Lower leg skin (tissue), 4 donors: ENCODE data around the gene GNG10. TPM values are rescaled to one million over a fixed set of nuclear protein-coding genes. Genes with fewer than 3 reads are reported as not detected.

Experiments
- DNase-seq, 2 donors: peaks; one replicate each; pipeline ENCODE4 v3.0.0-alpha.2; 2019; ENCODE audit warnings: low spot score in 2 of 2
- H3K4me3 ChIP-seq: fragments of 200-600 bp; sonication (generic); 2 replicates; pipeline ENCODE4 v1.5.1; 2017; ENCODE audit warnings: mild to moderate bottlenecking, low read depth; ENCODE audit not compliant: poor library complexity, severe bottlenecking
- CTCF ChIP-seq, 3 donors: fragments of 450-650 bp; IDR thresholded peaks; one replicate each; pipeline ENCODE4 v1.5.1; 2016; ENCODE audit warnings: antibody characterized with exemption in 3 of 3, mild to moderate bottlenecking in 3 of 3, moderate library complexity in 2 of 3
- POLR2A ChIP-seq, 2 donors: fragments of 450-650 bp; IDR thresholded peaks; one replicate each; pipeline ENCODE4 v1.6.1; 2016 to 2017; ENCODE audit warnings: antibody characterized with exemption in 2 of 2, mild to moderate bottlenecking in 1 of 2, moderate library complexity in 1 of 2
- WGBS, 2 donors: methylation state at CpG; one replicate each; pipeline ENCODE4 v1.1.5; 2018; 5-methylcytosine and 5-hydroxymethylcytosine counted together
- intact Hi-C: fragments of 100-400 bp; cut with DNase I; formaldehyde crosslinking; loops from one replicate; pipeline ENCODE4 v1.15.0; 2023; ENCODE audit warnings: low total_unique reads
- total RNA-seq, 4 donors: library from RNA; depleted of rRNA; stranded (reverse); fragments of >200 nt; gene quantifications; one replicate each; pipeline ENCODE4 v1.1.0, GENCODE V29; 2016

The GNG10 gene
- total RNA-seq, 4 donors from 2014 or later: 5.3 to 21.1 (median 15.4) TPM

GRCh38 chr9:111674319-111674718 is 12.9 kb downstream of the GNG10 start:
- intact Hi-C loops: no loop called here
- WGBS, 2 donors: 74 to 90% methylated on average over 2 of the region's 2 CpGs
- DNase-seq: no peak
- H3K4me3 ChIP-seq: no peak overlapping the region
- TF ChIP-seq POLR2A (IDR thresholded peaks at IDR 0.05): no peak
- TF ChIP-seq CTCF (IDR thresholded peaks at IDR 0.05): no peak

- H3K4me3 ChIP-seq: no peak overlapping the region
- no peak for TF ChIP-seq CTCF (IDR thresholded peaks at IDR 0.05)
- no peak for TF ChIP-seq POLR2A (IDR thresholded peaks at IDR 0.05)
- 95 to 96% methylated on average over 3 of the region's 3 CpGs for WGBS, 2 donors
- intact Hi-C loops: no loop called here
- DNase-seq: no peak
Measured at GRCh38 chr9:111676116-111676515, 14.7 kb downstream of the GNG10 start.

- intact Hi-C loops: no loop called here
Measured at GRCh38 chr9:111678293-111678692, 16.9 kb downstream of the GNG10 start.

GRCh38 chr9:111679199-111679598 is 17.8 kb downstream of the GNG10 start:
- 94 to 99% methylated on average over 6 of the region's 6 CpGs for WGBS, 2 donors
- intact Hi-C loops: no loop called here
- TF ChIP-seq POLR2A (IDR thresholded peaks at IDR 0.05): no peak
- DNase-seq: no peak
- H3K4me3 ChIP-seq: no peak overlapping the region

More at GRCh38 chr9:111678293-111678692, 16.9 kb downstream of the GNG10 start:
- TF ChIP-seq CTCF (IDR thresholded peaks at IDR 0.05) (no peak), POLR2A (IDR thresholded peaks at IDR 0.05) (no peak)
- 93 to 95% methylated on average over 5 of the region's 5 CpGs for WGBS, 2 donors
- DNase-seq: no peak
- H3K4me3 ChIP-seq: no peak overlapping the region

- WGBS, 2 donors: 95 to 100% methylated on average over 1 of the region's 1 CpG
- TF ChIP-seq POLR2A (IDR thresholded peaks at IDR 0.05): no peak
- intact Hi-C loops: no loop called here
- DNase-seq: no peak
- no peak overlapping the region for H3K4me3 ChIP-seq
Measured at GRCh38 chr9:111683392-111683791, 22.0 kb downstream of the GNG10 start.

GRCh38 chr9:111691672-111692329 is 30.4 kb downstream of the GNG10 start:
- WGBS, 2 donors: 40 to 45% methylated on average over 5 of the region's 5 CpGs
- no peak overlapping the region for H3K4me3 ChIP-seq
- TF ChIP-seq CTCF (IDR thresholded peaks at IDR 0.05) (no peak), POLR2A (IDR thresholded peaks at IDR 0.05) (no peak)
- no peak for DNase-seq
- intact Hi-C loops: no loop called here

GRCh38 chr9:111696796-111697195 is 35.4 kb downstream of the GNG10 start:
- no peak for TF ChIP-seq CTCF (IDR thresholded peaks at IDR 0.05)
- no peak for TF ChIP-seq POLR2A (IDR thresholded peaks at IDR 0.05)
- intact Hi-C loops: no loop called here

More at GRCh38 chr9:111696796-111697195, 35.4 kb downstream of the GNG10 start:
- DNase-seq: no peak
- H3K4me3 ChIP-seq: no peak overlapping the region
